Measurements from ENCODE around the gene COL19A1.
"Not testable (repeated sequence)": the region's sequence is repeated elsewhere in the genome, so short reads cannot be mapped to it uniquely, and the experiment has no call there.

The COL19A1 gene

GRCh38 chr6:69917834-69918233 lies 51.5 kb downstream of the COL19A1 start:
- DNase-seq, result no peak
- Mint-ChIP-seq H3K27ac (no peak overlapping the region), H3K9me3 (no peaks in the 10 kb centered on the region), H3K4me1 (peaks cover 12% of the 10 kb centered on the region), H3K4me3 (no peak overlapping the region), H3K27me3 (ENCODE audit: low read depth, poor library complexity) (no peaks in the 10 kb centered on the region), H3K36me3 (ENCODE audit: low read depth) (no peaks in the 10 kb centered on the region)
- TF ChIP-seq CTCF (IDR thresholded peaks at IDR 0.05), result no peak

GRCh38 chr6:69918813-69919475 lies 52.6 kb downstream of the COL19A1 start:
- Mint-ChIP-seq H3K9me3 (peaks cover under 1% of the 10 kb centered on the region), H3K36me3 (ENCODE audit: low read depth) (no peaks in the 10 kb centered on the region), H3K4me3 (no peak overlapping the region), H3K4me1 (peaks cover 6% of the 10 kb centered on the region), H3K27me3 (ENCODE audit: low read depth, poor library complexity) (no peaks in the 10 kb centered on the region), H3K27ac (no peak overlapping the region)
- TF ChIP-seq CTCF (IDR thresholded peaks at IDR 0.05), result no peak
- no peak for DNase-seq

GRCh38 chr6:69921066-69921465 lies 54.7 kb downstream of the COL19A1 start:
- H3K27ac Mint-ChIP-seq; H3K27me3 Mint-ChIP-seq (ENCODE audit: low read depth, poor library complexity); H3K4me3 Mint-ChIP-seq; H3K4me1 Mint-ChIP-seq; DNase-seq; H3K36me3 Mint-ChIP-seq (ENCODE audit: low read depth): not testable (repeated sequence)
- H3K9me3 Mint-ChIP-seq, result peaks cover 14% of the 10 kb centered on the region

- not testable (repeated sequence) for DNase-seq; H3K4me3 Mint-ChIP-seq; H3K36me3 Mint-ChIP-seq (ENCODE audit: low read depth); H3K27ac Mint-ChIP-seq; H3K4me1 Mint-ChIP-seq; H3K27me3 Mint-ChIP-seq (ENCODE audit: low read depth, poor library complexity)
- H3K9me3 Mint-ChIP-seq, result peaks cover 19% of the 10 kb centered on the region
These were observed 55.3 kb downstream of the COL19A1 start for GRCh38 chr6:69921611-69922010.

- no peak overlapping the region for H3K4me3 Mint-ChIP-seq
- peaks cover 29% of the 10 kb centered on the region for H3K9me3 Mint-ChIP-seq
- no peaks in the 10 kb centered on the region for H3K27me3 Mint-ChIP-seq (ENCODE audit: low read depth, poor library complexity)
- H3K4me1 Mint-ChIP-seq, result no peaks in the 10 kb centered on the region
- no peak for TF ChIP-seq CTCF (IDR thresholded peaks at IDR 0.05)
- H3K27ac Mint-ChIP-seq, result no peak overlapping the region
- DNase-seq, result no peak
- H3K36me3 Mint-ChIP-seq (ENCODE audit: low read depth), result no peaks in the 10 kb centered on the region
These were observed 60.4 kb downstream of the COL19A1 start for GRCh38 chr6:69926745-69927144.

GRCh38 chr6:69933239-69933638 lies 66.9 kb downstream of the COL19A1 start:
- no peak for DNase-seq
- Mint-ChIP-seq H3K27ac (no peak overlapping the region), H3K4me1 (no peaks in the 10 kb centered on the region), H3K27me3 (ENCODE audit: low read depth, poor library complexity) (no peaks in the 10 kb centered on the region), H3K36me3 (ENCODE audit: low read depth) (no peaks in the 10 kb centered on the region), H3K4me3 (no peak overlapping the region), H3K9me3 (no peaks in the 10 kb centered on the region)
- TF ChIP-seq CTCF (IDR thresholded peaks at IDR 0.05), result no peak

- H3K4me1 Mint-ChIP-seq, result no peaks in the 10 kb centered on the region
- H3K9me3 Mint-ChIP-seq, result no peaks in the 10 kb centered on the region
- TF ChIP-seq CTCF (IDR thresholded peaks at IDR 0.05), result no peak
- H3K27ac Mint-ChIP-seq, result no peak overlapping the region
- H3K36me3 Mint-ChIP-seq (ENCODE audit: low read depth), result no peaks in the 10 kb centered on the region
- no peak overlapping the region for H3K4me3 Mint-ChIP-seq
- no peak for DNase-seq
- H3K27me3 Mint-ChIP-seq (ENCODE audit: low read depth, poor library complexity), result no peaks in the 10 kb centered on the region
These were observed 68.7 kb downstream of the COL19A1 start for GRCh38 chr6:69935079-69935478.
